GM12878 (cell line): ENCODE measurements around the gene GSG1.

Experiments
- BACH1 ChIP-seq: fragments of 450-650 bp; IDR thresholded peaks from 2 replicates; pipeline ENCODE4 v1.6.1; 2017; ENCODE audit warnings: mild to moderate bottlenecking, borderline replicate concordance
- KDM1A ChIP-seq: fragments of 200-600 bp; sonication (generic); IDR thresholded peaks from 2 replicates; pipeline ENCODE4 v1.6.1; 2016; ENCODE audit warnings: borderline replicate concordance
- MYC ChIP-seq: IDR thresholded peaks from 2 replicates; pipeline ENCODE4 v1.6.1; 2011; ENCODE audit warnings: mild to moderate bottlenecking, low read length, moderate library complexity, inconsistent platforms; ENCODE audit not compliant: insufficient read depth, insufficient replicate concordance, insufficient read length, severe bottlenecking
- POLR2A ChIP-seq: IDR thresholded peaks from 2 replicates; pipeline ENCODE4 v1.6.1; 2011; ENCODE audit warnings: low read depth, mild to moderate bottlenecking, low read length
- SMC3 ChIP-seq: IDR thresholded peaks from 2 replicates; pipeline ENCODE4 v1.6.1; 2011; ENCODE audit warnings: low read length, improper control_type of control experiment, borderline replicate concordance
- TF ChIP-seq, protein P1 (sequence below): IDR thresholded peaks from 2 replicates; pipeline ENCODE4 v1.6.1; 2012; ENCODE audit warnings: low read length, inconsistent platforms
- TF ChIP-seq, protein P2 (sequence below), 3 experiments: IDR thresholded peaks in 2 of 3; conservative IDR thresholded peaks in 1 of 3; 2 replicates each; pipeline ENCODE4 v1.5.1; 2011; ENCODE audit warnings: low read depth in 3 of 3, low read length in 3 of 3, mild to moderate bottlenecking in 3 of 3, control low read depth in 2 of 3, moderate library complexity in 2 of 3, inconsistent platforms in 1 of 3, mixed read lengths in 1 of 3; ENCODE audit not compliant: control insufficient read depth in 2 of 3, insufficient read depth in 1 of 3; ENCODE audit errors: extremely low read depth in 1 of 3
- TF ChIP-seq, protein P3 (sequence below): fragments of 450-650 bp; IDR thresholded peaks from 2 replicates; pipeline ENCODE4 v1.6.1; 2017; ENCODE audit warnings: mild to moderate bottlenecking

DNA sequence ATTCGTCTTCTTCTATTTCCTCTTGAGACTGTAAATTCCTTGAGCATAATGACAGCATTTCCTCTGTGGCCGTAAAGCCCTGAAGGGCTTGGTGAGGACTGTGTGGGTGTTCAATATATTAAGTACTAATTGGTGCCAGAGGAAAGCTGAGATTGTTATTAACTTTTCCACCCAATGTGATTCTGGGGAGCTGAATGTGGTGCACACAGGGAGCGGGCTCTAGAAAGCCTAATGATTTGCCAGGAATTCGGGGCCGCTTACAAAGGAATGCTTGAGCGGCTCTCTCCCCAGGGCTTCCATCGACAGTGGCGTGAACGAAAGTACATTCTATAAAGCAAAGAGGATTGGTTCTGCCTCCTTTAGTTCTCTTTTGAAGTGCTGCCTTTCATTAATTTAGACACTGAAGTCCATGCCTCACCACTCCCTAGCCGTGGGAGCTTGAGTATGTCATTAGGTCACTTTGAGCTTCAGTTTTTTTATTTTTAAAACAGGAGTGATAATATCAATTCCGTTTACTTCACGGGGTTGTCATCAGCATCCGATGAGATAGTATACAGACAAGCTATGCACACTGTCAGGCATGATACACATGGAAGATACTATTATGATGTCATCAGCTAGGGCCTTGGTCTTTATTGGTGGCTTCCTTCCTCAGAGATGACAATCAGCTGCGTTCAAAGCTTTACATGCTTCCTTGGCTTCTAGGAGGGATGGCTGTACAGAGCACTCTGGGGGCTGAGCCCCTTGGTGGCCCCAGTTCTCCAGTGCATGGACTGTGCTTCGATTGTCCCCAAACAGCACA, 11.0 kb upstream of the GSG1 start:
- TF ChIP-seq, protein P1, sequence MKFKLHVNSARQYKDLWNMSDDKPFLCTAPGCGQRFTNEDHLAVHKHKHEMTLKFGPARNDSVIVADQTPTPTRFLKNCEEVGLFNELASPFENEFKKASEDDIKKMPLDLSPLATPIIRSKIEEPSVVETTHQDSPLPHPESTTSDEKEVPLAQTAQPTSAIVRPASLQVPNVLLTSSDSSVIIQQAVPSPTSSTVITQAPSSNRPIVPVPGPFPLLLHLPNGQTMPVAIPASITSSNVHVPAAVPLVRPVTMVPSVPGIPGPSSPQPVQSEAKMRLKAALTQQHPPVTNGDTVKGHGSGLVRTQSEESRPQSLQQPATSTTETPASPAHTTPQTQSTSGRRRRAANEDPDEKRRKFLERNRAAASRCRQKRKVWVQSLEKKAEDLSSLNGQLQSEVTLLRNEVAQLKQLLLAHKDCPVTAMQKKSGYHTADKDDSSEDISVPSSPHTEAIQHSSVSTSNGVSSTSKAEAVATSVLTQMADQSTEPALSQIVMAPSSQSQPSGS = no peak
- no peak for TF ChIP-seq BACH1
- TF ChIP-seq, protein P2, sequence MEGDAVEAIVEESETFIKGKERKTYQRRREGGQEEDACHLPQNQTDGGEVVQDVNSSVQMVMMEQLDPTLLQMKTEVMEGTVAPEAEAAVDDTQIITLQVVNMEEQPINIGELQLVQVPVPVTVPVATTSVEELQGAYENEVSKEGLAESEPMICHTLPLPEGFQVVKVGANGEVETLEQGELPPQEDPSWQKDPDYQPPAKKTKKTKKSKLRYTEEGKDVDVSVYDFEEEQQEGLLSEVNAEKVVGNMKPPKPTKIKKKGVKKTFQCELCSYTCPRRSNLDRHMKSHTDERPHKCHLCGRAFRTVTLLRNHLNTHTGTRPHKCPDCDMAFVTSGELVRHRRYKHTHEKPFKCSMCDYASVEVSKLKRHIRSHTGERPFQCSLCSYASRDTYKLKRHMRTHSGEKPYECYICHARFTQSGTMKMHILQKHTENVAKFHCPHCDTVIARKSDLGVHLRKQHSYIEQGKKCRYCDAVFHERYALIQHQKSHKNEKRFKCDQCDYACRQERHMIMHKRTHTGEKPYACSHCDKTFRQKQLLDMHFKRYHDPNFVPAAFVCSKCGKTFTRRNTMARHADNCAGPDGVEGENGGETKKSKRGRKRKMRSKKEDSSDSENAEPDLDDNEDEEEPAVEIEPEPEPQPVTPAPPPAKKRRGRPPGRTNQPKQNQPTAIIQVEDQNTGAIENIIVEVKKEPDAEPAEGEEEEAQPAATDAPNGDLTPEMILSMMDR (IDR thresholded peaks at IDR 0.05 in 2 of 3, conservative IDR thresholded peaks at IDR 0.05 in 1 of 3; ENCODE audit: control insufficient read depth in 2 of 3, extremely low read depth in 1 of 3, insufficient read depth in 1 of 3, low read depth in 3 of 3, low read length in 3 of 3) = no peak
- no peak for TF ChIP-seq KDM1A
- no peak for TF ChIP-seq SMC3
- TF ChIP-seq, protein P3, sequence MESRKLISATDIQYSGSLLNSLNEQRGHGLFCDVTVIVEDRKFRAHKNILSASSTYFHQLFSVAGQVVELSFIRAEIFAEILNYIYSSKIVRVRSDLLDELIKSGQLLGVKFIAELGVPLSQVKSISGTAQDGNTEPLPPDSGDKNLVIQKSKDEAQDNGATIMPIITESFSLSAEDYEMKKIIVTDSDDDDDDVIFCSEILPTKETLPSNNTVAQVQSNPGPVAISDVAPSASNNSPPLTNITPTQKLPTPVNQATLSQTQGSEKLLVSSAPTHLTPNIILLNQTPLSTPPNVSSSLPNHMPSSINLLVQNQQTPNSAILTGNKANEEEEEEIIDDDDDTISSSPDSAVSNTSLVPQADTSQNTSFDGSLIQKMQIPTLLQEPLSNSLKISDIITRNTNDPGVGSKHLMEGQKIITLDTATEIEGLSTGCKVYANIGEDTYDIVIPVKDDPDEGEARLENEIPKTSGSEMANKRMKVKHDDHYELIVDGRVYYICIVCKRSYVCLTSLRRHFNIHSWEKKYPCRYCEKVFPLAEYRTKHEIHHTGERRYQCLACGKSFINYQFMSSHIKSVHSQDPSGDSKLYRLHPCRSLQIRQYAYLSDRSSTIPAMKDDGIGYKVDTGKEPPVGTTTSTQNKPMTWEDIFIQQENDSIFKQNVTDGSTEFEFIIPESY = no peak
- no peak for TF ChIP-seq MYC
- no peak for TF ChIP-seq POLR2A
